Osteocyte (in vitro differentiated cells): ENCODE results near the gene FOXN3. TPM values are rescaled to one million over a fixed set of nuclear protein-coding genes. Genes with fewer than 3 reads are reported as not detected.

Experiments used
- DNase-seq: peaks from one replicate; pipeline ENCODE4 v3.0.0; 2021; ENCODE audit warnings: mixed read lengths; ENCODE audit not compliant: unreplicated experiment; ENCODE audit errors: extremely low spot score
- H3K27ac Mint-ChIP-seq: one replicate; pipeline ENCODE4 v1.8.0; 2021; ENCODE audit warnings: mild to moderate bottlenecking, mixed read lengths; ENCODE audit not compliant: unreplicated experiment
- H3K27me3 Mint-ChIP-seq: one replicate; pipeline ENCODE4 v1.8.0; 2021; ENCODE audit warnings: mixed read lengths; ENCODE audit not compliant: unreplicated experiment
- H3K36me3 Mint-ChIP-seq: one replicate; pipeline ENCODE4 v1.8.0; 2021; ENCODE audit warnings: mixed read lengths; ENCODE audit not compliant: unreplicated experiment
- H3K4me1 Mint-ChIP-seq: one replicate; pipeline ENCODE4 v1.8.0; 2021; ENCODE audit warnings: mixed read lengths; ENCODE audit not compliant: unreplicated experiment
- H3K4me3 Mint-ChIP-seq: one replicate; pipeline ENCODE4 v1.8.0; 2021; ENCODE audit warnings: mild to moderate bottlenecking, moderate library complexity, mixed read lengths; ENCODE audit not compliant: unreplicated experiment
- H3K9me3 Mint-ChIP-seq: one replicate; pipeline ENCODE4 v1.8.0; 2021; ENCODE audit warnings: mixed read lengths; ENCODE audit not compliant: unreplicated experiment
- total RNA-seq: library from RNA; stranded (reverse); gene quantifications from 2 replicates; pipeline ENCODE4 v1.2.1, GENCODE V29; 2021
- TF ChIP-seq, protein P1 (sequence below): fragments of 200-600 bp; sonication (generic); IDR thresholded peaks from 2 replicates; pipeline ENCODE4 v1.5.0; 2021; ENCODE audit warnings: antibody characterized with exemption, mild to moderate bottlenecking, moderate library complexity

Gene FOXN3
- total RNA-seq, 1 donor from 2014 or later, result 120 TPM

DNA sequence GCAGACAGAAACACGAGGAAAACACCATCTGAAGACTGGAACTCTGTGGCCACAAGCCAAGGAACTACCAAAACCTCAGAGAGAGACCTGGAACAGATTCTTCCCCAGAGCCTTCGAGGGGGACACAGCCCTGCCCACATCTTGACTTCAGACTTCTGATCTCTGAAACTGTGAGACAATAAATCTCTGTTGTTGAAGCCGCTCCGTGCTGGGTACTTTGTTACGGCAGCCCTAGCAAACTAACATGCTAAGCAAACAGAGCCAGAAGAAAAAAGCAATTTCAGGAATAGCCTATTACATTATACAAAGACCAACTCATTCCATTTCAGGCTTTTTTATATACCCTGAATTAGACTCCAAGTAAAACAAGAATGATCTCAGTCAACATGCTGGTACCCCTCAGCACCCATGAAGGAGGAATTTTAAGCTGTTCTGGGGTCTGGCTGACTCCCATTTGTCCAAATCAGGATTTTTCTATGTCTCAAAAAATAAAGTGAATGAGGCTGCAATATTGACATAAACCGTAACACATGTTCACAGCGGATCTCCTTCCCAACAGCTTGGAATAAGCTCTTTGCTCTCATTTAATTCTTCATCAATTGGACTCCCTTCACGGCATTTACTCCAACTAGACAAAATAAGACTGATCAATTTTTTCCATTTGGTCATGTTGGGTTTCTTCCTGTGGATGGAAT lies 190.1 kb downstream of the FOXN3 start:
- Mint-ChIP-seq H3K27me3 (no peaks in the 10 kb centered on the region), H3K4me3 (no peak overlapping the region), H3K4me1 (peaks cover 22% of the 10 kb centered on the region), H3K9me3 (no peaks in the 10 kb centered on the region), H3K27ac (peak overlapping the region; percentile 54), H3K36me3 (peaks cover 2% of the 10 kb centered on the region)
- DNase-seq, result no peak
- TF ChIP-seq, protein P1, sequence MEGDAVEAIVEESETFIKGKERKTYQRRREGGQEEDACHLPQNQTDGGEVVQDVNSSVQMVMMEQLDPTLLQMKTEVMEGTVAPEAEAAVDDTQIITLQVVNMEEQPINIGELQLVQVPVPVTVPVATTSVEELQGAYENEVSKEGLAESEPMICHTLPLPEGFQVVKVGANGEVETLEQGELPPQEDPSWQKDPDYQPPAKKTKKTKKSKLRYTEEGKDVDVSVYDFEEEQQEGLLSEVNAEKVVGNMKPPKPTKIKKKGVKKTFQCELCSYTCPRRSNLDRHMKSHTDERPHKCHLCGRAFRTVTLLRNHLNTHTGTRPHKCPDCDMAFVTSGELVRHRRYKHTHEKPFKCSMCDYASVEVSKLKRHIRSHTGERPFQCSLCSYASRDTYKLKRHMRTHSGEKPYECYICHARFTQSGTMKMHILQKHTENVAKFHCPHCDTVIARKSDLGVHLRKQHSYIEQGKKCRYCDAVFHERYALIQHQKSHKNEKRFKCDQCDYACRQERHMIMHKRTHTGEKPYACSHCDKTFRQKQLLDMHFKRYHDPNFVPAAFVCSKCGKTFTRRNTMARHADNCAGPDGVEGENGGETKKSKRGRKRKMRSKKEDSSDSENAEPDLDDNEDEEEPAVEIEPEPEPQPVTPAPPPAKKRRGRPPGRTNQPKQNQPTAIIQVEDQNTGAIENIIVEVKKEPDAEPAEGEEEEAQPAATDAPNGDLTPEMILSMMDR, result no peak

DNA sequence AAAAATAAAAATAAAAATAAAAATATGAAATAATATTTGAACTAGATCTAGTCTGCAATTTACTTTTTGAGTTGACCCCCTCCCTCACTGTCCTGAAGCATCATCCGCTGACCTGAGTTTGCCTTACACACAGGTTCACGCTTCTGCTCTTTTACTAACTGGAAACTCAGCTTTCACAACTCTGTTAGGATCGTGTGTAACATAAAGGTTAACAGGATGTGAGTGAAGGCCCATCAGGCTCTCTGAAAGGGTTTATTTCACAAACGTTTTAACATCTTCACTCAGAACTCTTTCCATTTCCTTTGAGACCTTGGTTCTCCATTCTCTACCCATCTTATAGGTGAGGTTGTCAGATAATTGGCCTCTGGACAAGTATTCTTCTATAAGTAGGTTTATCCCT lies 191.4 kb downstream of the FOXN3 start:
- H3K9me3 Mint-ChIP-seq, result no peaks in the 10 kb centered on the region
- H3K27ac Mint-ChIP-seq, result no peak overlapping the region
- peaks cover 25% of the 10 kb centered on the region for H3K4me1 Mint-ChIP-seq
- H3K36me3 Mint-ChIP-seq, result peaks cover 2% of the 10 kb centered on the region
- TF ChIP-seq, protein P1, result no peak
- H3K4me3 Mint-ChIP-seq, result no peak overlapping the region
- no peak for DNase-seq
- H3K27me3 Mint-ChIP-seq, result no peaks in the 10 kb centered on the region

DNA sequence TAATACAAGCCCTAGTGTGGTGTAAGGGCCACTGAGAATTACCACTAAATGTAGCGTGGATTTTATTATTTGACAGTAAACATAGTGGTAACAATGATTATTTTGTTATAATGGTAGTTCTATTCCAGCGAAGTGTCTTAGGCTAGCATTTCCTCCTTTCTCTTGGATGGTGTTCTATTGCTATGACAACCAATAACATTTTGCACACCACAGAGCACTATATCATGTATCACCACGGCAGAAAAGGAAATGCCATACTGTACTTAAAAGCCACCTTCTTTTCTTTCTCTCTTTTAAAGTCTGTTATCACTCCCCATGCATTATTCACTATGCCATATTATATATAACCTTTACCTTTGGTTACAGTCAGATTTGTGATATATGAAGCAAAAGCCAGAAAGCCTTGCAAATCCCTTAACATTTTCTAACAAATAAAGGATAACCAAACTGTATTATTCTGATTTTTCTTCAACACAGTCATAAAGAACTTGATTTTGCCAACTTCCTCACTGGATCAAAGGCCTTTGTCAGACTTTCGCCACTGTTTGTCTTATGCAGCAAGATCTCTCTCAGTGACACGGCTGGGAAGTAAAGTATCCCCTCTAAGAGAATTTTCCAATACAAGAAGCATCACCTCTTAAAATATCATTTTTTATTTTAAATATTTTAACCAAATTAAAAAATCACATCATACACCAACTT lies 195.8 kb downstream of the FOXN3 start:
- Mint-ChIP-seq H3K27me3 (no peaks in the 10 kb centered on the region), H3K4me3 (no peak overlapping the region), H3K9me3 (no peaks in the 10 kb centered on the region), H3K27ac (peak overlapping the region; percentile 92), H3K4me1 (peaks cover 19% of the 10 kb centered on the region), H3K36me3 (peaks cover 4% of the 10 kb centered on the region)
- DNase-seq, result no peak
- TF ChIP-seq, protein P1, result no peak

DNA sequence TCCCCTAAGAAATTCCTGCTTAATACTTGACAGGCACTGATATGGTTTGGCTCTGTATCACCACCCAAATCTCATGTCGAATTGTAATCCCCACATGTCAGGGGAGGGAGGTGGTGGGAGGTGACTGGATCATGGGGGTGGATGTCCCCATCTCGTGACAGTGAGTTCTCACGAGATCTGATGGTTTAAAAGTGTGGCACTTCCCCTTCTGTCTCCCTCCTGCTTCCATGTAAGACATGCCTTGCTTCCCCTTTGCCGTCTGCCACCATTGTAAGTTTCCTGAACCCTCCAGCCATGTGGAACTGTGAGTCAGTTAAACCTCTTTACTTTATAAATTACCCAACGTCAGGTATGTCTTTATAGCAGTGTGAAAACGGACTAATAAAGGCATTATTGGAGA lies 198.0 kb downstream of the FOXN3 start:
- Mint-ChIP-seq H3K27me3 (no peaks in the 10 kb centered on the region), H3K4me1 (peaks cover 24% of the 10 kb centered on the region)

DNA sequence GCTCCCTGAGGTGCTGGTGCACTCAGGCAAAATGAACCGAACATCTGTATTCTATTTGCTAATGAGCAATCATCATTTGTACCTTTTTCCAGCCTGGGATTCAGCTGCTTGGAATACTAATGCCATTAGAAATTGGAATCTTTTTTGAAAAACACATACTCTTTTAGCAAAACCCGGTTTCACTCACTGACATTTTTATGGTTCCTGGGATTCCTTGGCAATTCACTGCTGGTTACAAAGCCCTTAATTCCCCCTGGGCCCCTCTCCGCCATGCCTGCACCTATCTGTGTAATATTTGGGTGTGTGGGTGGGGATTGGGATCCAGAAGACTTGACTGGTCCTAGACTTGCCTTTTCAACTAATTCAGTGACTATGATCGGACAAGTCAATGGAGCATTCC lies 199.1 kb downstream of the FOXN3 start:
- peaks cover 1% of the 10 kb centered on the region for H3K36me3 Mint-ChIP-seq
- TF ChIP-seq, protein P1, result no peak
- H3K9me3 Mint-ChIP-seq, result no peaks in the 10 kb centered on the region
- H3K4me3 Mint-ChIP-seq, result no peak overlapping the region
- no peak for DNase-seq
- no peaks in the 10 kb centered on the region for H3K27me3 Mint-ChIP-seq
- peaks cover 27% of the 10 kb centered on the region for H3K4me1 Mint-ChIP-seq
- H3K27ac Mint-ChIP-seq, result no peak overlapping the region

More for the DNA sequence above, 198.0 kb downstream of the FOXN3 start:
- no peak overlapping the region for H3K27ac Mint-ChIP-seq
- TF ChIP-seq, protein P1, result no peak
- DNase-seq, result no peak
- no peaks in the 10 kb centered on the region for H3K9me3 Mint-ChIP-seq
- no peak overlapping the region for H3K4me3 Mint-ChIP-seq
- peaks cover 4% of the 10 kb centered on the region for H3K36me3 Mint-ChIP-seq
